Epithelial cell of proximal tubule (primary cell): ENCODE results near the gene CRYL1. TPM values are rescaled to one million over a fixed set of nuclear protein-coding genes. Genes with fewer than 3 reads are reported as not detected.
"Not testable (repeated sequence)": the region's sequence is repeated elsewhere in the genome, so short reads cannot be mapped to it uniquely, and the experiment has no call there.

Experiments
- DNase-seq: peaks from one replicate; pipeline ENCODE4 v3.0.0-alpha.2; 2011; ENCODE audit warnings: low read depth
- H3K4me3 ChIP-seq: 2 replicates; pipeline ENCODE4 v1.5.1; 2011; ENCODE audit warnings: low read depth, mild to moderate bottlenecking, low read length
- total RNA-seq: library from RNA; depleted of rRNA; stranded (reverse); fragments of >200 nt; gene quantifications from 2 replicates; pipeline ENCODE4 v1.2.3, GENCODE V29; 2015
- TF ChIP-seq, protein P1 (sequence below): conservative IDR thresholded peaks from 2 replicates; pipeline ENCODE4 v1.5.1; 2012; ENCODE audit warnings: low read depth, mild to moderate bottlenecking, low read length

CRYL1 gene
- total RNA-seq, 1 donor from 2014 or later: 41.3 TPM

DNA sequence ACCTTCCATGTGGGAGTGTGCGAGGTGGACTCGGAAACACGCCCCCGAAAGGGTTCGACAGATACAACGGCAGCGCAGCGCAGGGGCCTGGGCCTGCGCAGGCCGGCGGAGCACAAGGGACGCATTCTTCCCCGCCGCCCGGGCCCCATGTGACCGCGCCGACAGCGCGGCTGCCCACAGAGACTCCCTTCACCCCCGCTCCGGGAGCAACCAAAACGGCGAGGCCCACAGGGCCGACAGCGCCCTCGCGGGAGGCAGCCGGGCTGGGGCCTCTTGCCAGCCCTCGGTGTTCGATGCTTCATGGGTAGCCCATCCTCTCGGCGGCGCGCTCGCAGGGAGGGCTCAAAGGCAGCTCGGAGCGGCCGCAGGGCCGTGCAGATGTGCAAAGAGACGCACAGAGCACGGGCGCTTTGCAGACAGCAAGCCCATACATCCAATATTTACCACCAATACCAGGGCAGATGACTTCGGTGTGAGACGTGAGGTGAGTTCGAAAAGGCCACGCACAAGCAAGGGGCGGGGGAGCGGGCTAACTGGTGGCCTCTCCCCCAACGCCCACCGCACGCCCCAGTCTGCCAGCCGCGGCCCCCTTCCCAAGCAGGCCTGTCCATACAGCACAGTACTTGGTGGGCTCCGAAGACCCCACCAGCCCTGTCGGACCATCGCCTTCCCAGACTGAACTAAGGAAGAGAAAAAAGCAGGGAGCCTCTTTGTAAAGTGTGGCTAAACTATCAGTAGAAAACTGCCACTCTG, 89.9 kb downstream of the CRYL1 start:
- no peak for DNase-seq
- no peak overlapping the region for H3K4me3 ChIP-seq
- TF ChIP-seq, protein P1, sequence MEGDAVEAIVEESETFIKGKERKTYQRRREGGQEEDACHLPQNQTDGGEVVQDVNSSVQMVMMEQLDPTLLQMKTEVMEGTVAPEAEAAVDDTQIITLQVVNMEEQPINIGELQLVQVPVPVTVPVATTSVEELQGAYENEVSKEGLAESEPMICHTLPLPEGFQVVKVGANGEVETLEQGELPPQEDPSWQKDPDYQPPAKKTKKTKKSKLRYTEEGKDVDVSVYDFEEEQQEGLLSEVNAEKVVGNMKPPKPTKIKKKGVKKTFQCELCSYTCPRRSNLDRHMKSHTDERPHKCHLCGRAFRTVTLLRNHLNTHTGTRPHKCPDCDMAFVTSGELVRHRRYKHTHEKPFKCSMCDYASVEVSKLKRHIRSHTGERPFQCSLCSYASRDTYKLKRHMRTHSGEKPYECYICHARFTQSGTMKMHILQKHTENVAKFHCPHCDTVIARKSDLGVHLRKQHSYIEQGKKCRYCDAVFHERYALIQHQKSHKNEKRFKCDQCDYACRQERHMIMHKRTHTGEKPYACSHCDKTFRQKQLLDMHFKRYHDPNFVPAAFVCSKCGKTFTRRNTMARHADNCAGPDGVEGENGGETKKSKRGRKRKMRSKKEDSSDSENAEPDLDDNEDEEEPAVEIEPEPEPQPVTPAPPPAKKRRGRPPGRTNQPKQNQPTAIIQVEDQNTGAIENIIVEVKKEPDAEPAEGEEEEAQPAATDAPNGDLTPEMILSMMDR: no peak

- DNase-seq: not testable (repeated sequence)
These were observed 91.4 kb downstream of the CRYL1 start for GRCh38 chr13:20434210-20434609.

GRCh38 chr13:20431687-20432384, 93.8 kb downstream of the CRYL1 start:
- H3K4me3 ChIP-seq: no peak overlapping the region
- TF ChIP-seq, protein P1: no peak
- DNase-seq: no peak

More at GRCh38 chr13:20434210-20434609, 91.4 kb downstream of the CRYL1 start:
- not testable (repeated sequence) for H3K4me3 ChIP-seq

- no peak for DNase-seq
- TF ChIP-seq, protein P1: no peak
- H3K4me3 ChIP-seq: no peak overlapping the region
These were observed 94.6 kb downstream of the CRYL1 start for GRCh38 chr13:20431080-20431479.

GRCh38 chr13:20430296-20430695, 95.4 kb downstream of the CRYL1 start:
- DNase-seq: no peak
- TF ChIP-seq, protein P1: no peak
- no peak overlapping the region for H3K4me3 ChIP-seq

- TF ChIP-seq, protein P1: no peak
- H3K4me3 ChIP-seq: no peak overlapping the region
- no peak for DNase-seq
These were observed 96.0 kb downstream of the CRYL1 start for GRCh38 chr13:20429682-20430081.

GRCh38 chr13:20428666-20429644, 96.7 kb downstream of the CRYL1 start:
- no peak for DNase-seq
- no peak overlapping the region for H3K4me3 ChIP-seq
- TF ChIP-seq, protein P1: no peak
